ENCODE results near the gene MRPL23.
"Not testable (repeated sequence)": the region's sequence is repeated elsewhere in the genome, so short reads cannot be mapped to it uniquely, and the experiment has no call there.

The MRPL23 gene

DNA sequence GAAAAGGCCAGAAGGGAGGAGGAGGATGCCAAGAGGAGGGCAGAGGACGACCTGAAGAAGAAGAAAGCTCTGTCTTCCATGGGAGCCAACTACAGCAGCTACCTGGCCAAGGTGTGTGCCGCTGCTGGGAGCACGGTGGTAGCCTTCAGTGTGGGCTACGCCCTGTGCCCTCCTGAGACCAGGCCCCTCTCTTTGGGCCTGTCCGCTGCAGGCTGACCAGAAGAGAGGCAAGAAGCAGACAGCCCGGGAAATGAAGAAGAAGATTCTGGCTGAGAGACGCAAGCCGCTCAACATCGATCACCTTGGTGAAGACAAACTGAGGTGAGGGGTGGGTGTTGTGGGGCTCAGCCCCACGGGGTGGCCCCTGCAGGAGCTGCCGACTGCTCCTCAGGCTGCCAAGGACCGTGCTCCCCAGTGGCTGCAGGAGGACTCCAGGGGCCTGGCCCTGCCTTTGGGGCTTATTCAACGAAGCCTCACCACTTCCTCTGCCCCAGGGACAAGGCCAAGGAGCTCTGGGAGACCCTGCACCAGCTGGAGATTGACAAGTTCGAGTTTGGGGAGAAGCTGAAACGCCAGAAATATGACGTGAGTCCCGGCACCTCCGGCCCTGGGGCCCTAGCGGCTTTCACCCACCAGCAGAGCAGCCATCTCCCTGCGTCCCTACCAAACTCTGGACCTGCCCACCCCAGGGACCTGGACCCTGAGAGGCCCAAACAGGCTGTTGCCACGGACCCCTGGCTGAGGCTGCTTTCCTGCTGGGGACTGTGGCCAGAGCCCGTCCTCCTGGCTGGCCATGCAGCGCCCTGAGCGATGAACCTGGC, 12.6 kb upstream of the MRPL23 start:
- no peak for DNase-seq (ENCODE audit: low read depth)

DNA sequence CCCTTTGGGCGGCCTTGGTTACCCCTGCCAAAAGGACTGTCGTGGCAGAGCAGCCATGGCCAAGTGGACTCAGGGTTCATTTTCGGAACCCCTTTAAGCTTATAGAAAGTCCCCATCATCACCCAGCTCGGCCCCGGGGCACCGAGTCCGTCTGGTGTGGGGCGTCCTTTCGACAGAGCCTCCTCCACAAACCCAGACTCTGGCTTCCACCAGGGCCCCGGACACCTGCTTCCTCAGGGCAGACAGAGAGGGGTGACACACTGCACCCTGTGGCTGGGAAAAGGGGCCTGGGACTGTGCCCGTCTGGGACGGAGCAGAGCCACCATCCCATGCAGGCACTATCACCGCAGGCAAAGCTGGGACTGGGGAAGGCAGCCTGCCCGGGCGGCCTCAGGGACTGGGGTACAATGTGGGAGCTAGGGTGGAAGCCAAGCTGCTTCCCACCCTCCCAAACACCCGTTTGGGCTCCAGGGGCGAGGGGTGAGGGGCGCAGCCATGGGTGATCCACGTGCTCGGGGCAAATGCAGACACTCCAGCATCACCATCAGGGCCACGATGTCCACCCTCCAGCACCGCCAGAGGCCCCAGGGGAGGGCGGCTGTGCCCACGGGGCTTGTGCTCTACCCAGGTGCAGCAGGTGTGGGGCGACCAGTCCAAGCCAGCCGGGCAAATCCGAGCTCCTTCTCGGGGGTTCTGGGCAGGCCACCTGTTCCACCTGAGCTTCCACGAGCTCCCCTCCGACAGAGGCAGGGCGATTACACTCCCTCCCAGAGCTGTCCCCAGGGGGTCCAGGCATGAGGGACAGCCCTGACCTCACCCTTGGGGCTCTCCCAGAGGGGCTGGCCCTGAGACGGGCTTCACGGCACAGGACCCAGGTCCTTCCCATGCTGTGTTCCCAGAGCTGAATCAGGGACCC, 11.7 kb upstream of the MRPL23 start:
- DNase-seq (ENCODE audit: low read depth): no peak

DNA sequence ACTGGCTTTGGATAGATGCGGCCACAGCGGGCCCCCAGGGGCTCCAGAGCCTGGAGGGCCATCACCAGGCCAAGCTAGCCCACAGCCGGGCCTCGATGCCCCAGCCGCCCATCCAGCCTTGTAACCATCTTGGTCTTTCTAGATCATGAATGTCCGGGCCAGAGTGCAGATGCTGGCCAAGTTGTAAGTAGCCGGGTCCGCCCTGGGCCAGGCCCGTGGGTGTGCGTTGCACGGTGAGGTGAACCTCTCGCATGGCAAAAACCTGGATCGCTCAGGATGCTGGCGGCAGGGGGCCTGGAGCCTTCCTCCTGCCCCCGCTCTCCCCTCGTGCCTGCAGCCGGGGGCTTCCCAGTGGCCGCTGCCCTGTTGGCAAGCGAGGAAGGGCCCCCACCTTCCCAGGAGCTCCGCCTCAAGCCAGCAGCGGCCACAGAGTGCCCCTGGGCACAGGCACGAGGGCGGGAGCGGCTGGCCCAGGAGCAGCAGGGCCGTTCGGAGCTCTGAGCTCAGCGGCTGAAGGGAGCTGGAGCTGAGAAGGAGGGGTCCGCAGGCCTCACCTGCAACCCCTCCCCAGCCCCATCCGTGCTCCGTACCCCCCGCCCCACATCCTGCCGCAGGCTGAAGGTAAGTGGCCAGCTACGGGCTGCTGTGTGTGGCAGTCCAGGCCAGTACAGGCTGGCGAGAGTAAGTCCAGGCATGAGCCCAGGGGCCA, 10.9 kb upstream of the MRPL23 start:
- DNase-seq (ENCODE audit: low read depth): no peak

DNA sequence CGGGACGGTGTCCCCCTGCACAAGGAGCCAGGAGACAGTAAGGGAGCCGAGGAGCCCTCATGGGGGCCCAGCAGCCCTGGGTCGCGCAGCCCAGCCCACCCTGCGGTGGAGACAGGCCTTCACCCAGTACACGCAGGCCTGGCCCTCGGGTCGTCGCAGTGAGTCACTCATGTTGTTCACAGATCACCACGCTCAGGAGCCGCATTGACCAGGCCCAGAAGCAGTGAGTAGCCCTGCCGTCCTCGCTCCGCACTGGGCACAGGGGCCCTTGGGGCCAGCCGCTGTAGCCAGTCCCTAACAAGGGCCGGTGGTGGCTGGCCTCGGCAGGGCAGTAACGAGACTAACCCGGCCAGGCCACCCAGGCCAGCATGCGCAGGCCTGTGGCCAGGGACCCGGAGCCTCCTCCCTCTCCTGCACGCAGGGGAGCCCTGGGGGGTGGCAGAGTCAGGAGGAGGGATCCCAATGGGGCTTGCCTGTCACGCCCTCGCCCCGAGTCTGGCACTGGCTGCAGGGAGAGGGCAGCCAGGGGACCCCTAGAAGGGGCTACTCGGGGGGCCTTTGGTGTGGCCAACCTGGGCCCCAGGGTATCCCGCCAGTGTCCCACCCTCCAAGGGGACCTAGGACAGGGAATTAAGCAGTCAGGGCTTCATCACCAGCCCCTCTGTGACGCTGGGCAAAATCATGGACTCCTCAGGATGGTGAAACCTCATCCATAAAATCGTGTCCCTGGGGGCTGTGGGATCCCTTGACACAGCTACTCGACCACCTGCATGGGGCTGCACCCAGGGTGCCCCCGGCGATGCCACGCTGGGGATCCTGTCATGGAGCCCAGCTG, 10.1 kb upstream of the MRPL23 start:
- no peak for DNase-seq (ENCODE audit: low read depth)

DNA sequence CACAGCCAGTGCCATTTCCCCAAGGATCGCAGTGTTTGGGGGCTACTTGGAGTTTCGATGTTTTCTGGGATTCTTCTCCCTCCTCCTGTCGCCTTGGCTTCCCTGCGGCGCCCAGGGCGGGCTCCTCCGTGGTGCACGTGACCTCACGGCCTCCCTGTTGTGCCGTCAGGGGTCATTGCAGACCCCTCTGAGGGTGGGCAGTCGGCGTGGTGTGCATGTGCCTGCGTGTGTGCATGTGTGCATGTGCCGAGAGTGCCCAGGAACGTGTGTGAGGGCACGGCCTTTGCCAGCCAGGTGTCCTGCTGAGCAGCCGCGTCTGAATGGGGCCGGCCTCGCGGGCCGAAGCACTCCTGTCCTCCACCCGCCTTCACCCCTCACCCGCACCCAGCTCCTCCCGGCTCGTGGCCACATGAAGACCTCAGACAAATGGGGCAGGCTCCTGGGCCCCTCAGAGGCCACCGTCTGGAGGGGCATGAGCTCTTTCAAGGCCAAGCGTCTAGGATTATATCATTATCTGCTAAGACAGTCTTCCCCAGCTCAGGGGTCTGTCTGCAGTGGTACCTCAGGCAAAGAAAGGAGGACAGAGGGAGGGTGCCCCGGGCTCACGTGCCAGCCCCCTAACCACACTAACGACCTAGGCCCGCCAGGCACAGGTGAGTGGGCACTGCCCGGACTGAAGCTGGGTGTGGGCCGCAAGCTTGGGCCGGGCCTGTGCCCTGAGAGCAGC, 9.4 kb upstream of the MRPL23 start:
- no peak for DNase-seq (ENCODE audit: low read depth)

DNA sequence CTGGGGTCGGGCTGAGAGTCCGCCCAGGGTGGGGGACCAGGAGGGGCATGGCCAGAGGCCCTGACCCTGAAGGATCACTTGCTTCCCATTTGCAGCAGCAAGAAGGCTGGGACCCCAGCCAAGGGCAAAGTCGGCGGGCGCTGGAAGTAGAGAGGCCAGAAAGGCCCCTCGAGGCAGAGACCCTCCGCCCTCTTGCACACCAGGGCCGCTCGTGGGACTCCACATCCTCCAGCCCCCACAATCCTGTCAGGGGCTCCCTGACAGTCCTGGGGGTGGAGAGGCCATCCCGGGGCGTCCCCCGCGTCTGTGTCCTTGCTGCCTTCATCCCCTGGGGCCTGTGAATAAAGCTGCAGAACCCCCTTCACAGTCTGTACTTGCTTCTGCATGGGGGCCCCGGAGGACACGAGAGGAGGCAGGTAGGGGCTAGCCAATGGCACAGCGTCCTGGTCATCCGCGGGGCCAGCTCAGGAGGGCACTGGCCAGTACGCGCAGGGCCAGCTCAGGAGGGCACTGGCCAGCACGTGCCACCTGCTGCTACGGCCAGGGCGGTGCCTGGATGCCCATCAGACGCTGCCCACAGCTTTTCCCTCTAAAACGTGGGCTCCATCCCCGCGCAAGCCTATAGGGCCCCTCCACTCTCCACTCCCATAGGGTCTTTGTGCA, 8.7 kb upstream of the MRPL23 start:
- no peak for DNase-seq (ENCODE audit: low read depth)

DNA sequence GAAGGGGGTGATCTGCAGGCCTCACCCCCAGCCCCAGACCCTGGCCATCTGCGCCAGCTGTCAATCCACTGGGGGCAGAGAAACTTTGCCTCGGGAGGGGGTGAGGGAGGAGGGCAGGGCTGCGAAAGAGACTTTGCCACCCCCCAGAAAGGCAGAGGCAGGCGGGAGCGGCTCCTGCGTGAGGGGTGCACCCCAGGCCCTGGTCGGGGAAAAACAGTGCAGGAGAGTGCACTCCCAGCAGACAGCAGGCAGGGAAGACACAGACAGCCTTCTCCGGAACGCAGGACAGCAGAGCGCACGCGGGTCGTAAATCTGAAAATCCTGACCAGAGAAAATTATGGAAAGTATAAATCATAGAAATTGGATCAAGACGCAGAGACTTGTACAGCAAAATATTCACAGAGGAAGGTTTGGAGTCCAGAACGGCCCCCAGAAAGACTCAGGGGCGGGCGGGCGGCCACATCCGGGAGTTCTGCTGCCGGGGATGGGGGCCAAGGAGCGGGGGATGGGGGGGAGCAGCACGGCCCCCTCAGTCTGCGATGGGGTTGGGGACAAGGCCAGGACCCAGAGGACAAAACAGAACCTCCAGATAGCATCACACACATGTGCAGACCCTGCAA, 8.0 kb upstream of the MRPL23 start:
- no peak for DNase-seq (ENCODE audit: low read depth)

DNA sequence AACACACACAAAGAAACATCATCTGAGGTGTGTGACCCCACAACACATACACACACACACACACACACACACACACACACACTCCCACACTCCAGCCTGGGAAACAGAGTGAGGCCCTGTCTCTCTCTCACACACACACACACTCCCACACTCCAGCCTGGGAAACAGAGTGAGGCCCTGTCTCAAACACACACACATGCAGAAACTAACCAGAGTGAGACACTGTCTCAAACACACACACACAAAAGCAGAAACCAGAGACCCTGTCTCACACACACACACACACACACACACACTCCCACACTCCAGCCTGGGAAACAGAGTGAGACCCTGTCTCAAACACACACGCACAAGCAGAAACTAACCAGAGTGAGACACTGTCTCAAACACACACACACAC, 7.3 kb upstream of the MRPL23 start:
- DNase-seq (ENCODE audit: low read depth): not testable (repeated sequence)

DNA sequence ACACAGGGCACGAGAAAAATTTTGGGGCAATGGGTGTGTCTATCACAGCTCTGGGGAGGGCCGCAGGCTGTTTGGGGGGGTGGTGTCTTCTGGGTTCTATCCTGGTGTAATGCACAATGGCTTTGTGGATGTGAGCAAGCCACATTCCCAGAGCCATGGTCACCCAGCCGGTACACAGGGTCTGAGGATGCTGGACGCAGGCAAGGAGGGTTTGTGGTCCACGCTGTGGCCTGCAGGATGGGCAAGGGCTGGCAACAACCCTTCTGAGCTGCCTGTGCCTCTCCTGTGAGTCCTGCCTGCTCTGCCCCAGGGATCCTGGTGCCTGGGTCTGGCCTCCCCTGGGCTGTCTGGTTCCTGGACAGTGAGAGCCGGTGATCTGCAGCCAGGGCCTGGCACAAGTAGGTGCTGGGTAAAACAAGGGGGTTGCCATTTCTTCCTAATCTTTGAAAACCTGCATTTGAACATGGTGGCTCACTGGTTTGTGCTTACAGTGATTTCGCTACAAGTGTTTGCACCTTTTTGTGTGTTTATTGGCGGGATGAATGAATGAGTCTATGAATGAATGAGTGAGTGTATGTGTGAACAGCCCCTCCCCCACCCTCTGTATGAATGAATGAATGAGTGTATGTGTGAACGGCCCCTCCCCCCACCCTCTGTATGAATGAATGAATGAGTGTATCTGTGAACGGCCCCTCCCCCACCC, 4.4 kb upstream of the MRPL23 start:
- DNase-seq (ENCODE audit: low read depth): no peak

DNA sequence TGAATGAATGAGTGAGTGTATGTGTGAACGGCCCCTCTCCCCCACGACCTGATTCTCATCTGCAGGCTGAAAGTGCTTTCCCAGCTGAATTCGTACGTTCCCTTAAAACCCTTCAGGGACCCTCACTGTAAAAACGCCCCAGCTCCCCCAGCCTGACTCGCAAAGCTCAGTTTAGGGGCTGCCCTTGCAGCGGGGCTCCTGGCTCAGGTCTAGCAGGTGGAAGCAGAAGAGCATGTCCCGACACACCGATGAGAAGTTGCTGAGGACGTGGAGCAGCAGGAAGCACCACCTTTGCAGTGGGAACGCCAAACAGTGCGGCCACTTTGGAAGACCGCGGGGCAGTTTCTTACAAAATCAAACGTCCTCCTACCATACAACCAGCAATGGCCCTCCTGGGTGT, 3.6 kb upstream of the MRPL23 start:
- DNase-seq (ENCODE audit: low read depth): no peak

DNA sequence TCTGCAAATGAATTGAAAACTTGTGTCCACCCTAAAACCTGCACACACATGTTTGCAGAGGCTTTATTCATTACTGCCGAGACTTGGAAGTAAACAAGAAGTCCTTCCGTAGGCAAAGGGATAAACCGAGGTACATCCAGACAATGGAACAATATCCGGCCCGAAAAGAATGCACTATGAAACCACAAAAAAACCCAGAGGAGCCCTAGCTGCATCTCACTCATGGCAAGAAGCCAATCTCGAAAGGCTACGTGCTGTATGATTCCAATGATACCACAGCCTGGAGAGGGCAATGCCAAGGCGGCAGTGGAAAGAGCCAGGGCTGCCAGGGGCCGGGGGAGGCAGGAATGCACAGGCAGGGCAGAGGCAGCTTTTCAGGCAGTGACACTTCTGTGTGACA, 3.2 kb upstream of the MRPL23 start:
- DNase-seq (ENCODE audit: low read depth): no peak

DNA sequence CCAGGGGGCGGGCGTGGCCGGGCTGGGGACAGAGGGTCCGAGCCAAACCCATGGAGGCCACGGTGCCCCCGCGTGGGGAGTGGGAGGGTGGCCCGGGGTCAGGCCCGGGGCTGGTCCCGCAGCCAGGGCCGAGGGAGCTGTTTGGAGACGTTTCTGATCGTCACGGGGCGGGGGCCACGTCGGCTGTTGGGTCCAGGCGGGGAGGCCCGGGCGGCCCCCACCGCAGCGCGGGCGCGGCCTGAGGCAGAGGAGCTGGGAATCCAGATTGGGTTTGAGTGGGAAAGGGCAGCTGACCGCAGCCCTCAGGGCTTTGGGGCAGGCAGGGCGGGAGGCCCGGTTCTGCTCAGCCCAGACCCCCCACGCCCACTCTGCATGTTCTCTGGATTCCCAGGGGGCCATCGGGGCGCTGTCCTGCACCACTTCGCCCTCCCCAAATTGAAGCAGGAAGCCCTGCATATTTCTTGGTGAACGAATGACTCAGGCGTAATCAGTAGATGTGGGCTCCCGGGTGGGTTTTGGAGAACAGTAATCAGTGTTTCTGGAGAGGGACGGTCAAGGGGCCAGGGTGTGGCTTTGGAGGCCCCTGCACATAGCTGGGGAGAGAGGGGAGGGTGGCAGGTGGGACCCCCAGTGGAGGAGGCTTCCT, 583 bp downstream of the MRPL23 start:
- no peak for DNase-seq (ENCODE audit: low read depth)

DNA sequence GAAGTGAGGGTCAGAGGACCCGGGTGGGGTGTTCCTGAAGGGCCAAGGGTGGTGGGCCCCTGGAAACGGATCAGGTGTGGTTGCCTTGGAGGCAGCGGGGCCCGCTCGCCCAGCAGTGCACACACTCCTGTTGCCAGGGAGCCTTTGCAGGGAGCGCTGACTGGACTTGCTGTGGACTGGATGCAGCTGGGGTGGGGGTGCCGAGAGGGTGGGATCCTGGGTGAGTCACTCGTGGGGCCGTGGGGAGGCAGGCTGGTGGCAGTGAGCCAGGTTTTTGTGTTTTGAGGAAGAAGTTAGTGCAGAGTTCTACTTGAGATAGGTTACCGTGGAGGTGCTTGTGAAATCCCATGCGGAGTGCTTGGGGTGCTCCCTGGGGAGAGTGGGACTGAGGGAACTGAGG, 1.3 kb downstream of the MRPL23 start:
- DNase-seq (ENCODE audit: low read depth): no peak

DNA sequence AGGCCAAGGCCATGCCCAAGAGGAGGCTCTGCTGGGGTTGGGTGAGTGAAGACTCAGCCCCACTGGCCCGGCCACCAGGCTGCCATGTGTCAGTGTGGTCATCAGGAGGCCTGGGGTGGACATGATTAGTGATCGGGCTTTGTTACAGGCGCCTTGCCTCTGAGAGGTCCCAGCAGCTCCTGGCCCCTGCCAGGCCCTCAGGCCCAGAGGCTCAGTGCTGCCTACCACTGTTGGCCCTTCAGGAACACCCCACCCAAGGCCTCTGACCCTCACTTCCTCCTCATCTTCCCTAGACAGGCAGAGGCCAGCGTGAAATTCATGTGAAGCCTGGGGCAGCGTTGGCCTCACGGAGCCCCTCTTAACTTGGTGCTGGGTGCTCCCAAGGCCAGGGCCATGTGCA, 2.2 kb downstream of the MRPL23 start:
- DNase-seq (ENCODE audit: low read depth): no peak

DNA sequence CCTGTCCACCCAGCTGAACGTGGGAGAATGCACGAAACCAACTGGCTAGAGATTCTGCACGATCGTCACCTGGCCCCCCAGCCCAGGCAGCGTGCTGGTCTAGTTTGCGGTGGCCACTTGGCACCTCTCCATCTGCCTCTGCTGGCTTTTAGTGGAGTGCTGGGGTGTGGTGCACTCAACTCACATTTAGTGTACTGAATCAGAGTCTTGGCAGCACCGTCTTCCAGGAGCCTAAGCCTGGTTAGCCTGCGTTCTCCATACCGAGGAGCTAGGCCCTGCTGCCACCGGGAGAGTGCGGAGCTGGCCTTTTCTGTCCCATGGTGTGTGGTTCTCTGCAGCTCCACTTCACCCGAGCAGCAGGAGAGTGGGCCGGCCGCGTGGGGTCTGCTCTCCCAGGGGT, 2.8 kb downstream of the MRPL23 start:
- no peak for DNase-seq (ENCODE audit: low read depth)

DNA sequence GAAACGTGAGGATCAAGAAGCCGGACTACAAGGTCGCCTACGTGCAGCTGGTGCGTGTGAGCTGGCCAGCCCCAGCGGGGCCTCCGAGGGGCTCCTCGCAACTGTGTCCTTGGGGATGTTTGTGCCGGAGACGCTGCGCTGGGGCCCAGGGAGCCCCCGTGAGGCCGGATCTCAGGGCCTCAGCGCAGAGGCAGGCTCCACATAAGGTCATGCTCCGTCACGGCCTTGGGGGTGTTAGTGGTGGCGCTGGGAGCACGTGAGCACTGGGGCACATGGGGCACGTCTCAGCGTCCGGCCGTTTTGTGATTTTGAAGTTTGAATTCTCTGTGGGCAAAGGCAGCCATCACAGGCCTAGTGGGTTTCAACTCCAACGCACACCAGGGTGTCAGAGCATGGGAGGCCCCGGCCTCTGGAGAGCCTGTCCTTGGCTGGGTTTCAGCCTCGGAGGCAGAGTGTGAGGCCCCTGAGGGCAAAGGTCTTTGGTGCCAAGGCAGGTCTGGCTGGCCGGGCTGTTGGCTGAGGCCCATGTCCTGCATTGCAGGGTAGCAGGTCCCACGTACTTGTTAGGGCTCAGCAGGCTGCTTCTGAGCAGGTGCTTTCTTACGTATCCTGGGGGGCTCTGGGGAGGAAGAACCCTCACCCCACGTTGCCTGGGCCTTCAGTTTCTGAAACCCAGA, 5.8 kb downstream of the MRPL23 start:
- DNase-seq (ENCODE audit: low read depth): no peak

DNA sequence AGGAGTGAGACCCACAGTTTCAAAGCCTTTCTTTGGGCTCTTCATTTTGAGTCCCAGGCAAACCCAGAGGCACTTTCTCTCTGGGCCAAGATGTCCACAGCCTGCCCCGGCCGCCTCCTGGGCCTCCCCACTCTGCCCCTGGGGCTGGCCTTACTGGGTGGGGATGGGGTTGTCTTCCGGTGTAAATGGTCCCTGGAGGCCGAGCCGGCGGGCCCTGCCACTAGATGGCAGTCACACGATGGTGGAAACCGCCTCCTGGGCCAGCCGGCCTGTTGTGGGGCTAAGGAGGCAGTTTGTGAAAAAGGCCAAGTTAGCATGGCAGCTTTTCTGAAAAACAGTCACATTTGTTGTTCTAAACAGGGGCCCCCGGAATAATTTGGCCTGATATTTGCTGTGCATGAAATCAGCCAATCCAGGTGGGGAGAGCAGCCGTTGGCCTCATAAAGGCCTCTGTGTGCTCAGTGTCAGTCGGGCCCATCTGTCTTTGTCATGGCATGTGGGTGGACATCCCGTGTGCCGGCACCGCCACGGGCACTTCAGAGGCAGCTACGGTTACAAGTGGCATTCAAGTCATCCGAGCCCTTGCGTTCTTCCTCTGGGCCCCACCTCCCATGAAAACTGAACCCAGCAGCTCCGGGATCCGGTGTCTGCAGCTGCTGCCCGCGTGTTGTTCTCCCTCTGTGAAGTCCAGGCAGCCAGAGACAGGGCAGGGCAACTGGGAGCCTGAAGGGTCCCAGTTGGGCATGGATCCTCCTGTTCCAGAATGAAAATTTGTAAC, 6.5 kb downstream of the MRPL23 start:
- DNase-seq (ENCODE audit: low read depth): no peak

DNA sequence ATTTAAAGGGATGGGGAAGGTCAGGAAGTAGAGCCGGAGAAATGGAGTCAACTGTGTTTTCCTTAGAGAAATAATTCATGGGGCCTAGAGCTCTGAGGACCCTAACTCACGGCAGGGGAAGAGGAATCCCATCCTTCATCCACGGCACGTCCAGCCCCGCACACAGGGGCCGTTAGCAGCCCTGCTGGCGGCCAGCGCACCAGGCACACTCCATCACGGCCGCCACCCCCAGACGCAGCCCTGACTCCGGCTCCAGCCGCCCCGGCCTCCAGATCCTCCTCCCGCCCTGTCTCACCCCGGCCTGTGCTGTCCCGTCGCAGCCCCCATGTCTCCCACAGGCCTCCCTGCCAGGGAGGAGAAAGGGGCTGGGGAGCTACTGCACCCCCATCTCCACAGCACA, 11.2 kb downstream of the MRPL23 start:
- no peak for DNase-seq (ENCODE audit: low read depth)

All from activated T-helper 9 cell treated with anti-CD3 and anti-CD28 coated beads, Interleukin-2, amount 50 U/mL, for 16 hours (primary cell).